UCSD-AML1 (cell line): ENCODE data around the gene ITGA8.

Experiments
- DNase-seq: peaks from one replicate; lab custom pipeline; 2025; ENCODE audit not compliant: unreplicated experiment; lab: John Stamatoyannopoulos, UW

ITGA8 gene

DNA sequence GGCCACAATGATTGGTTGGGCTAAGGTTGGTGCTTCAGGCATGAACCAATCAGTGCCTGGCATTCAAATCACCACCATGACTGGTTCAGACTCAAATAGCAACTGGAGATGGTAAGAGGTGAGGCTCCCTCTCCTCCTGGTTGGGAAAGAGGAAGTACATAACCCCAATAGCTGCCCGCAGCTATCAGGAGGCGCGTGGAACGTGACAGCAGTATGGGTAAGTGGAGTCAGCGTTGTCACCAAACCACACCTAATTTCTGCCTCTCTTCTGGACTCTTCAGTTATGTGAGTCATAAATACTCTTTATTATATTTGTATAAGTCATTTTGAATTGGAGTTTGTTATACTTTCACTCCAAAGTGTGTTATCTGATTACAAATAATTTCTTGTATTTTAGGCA, 17.9 kb upstream of the ITGA8 start:
- DNase-seq = no peak

DNA sequence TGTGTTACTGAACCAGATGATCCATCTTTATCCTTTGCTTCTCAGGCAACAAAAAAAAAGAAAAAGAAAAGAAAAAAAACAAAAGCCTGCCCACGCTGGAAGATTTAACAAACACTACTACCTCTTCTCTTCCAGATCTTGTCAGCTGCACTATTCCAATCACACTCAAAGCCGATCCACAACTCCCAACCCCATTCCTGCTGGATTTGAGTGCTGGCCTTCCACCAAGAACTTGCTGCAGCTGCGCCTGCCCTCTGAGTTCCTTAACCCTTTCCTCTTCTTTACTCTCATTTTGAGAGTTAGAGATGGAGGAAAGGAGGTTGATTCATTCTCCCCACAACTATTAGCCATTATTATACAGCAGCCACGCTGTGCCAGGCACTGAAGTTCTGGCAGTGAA, 16.0 kb upstream of the ITGA8 start:
- no peak for DNase-seq

DNA sequence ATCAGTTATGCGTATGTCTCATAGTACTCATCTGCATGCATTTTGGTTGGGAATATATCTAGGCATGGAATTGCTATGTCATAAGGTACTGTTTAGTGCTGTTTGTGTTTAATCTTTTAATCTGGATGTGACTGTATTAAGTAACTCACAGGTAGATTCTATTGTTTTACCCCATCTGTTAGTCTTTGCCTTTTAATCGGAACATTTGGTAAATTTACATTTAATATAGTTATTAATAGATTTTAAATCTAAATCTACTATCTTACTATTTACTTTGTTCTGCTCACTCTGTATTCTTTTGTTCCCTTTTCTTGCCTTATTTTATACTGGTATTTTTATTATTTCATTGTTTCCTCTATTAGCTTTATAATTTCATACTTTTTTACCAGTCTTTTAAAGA, 10.6 kb upstream of the ITGA8 start:
- DNase-seq = no peak

DNA sequence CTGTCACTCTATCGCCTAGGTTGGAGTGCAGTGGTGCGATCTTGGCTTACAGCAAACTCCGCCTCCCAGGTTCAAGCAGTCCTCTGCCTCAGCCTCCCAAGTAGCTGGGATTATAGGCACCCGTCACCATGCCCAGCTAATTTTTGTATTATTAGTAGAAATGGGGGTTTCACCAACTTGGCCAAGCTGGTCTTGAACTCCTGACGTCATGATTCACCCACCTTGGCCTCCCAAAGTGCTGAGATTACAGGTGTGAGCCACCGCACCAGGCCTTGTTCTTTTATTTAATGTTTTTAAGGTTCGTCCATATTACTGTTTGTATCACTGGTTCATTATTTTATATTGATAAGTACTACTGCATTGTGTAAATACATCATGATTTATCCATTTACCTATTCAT, 10.2 kb upstream of the ITGA8 start:
- DNase-seq = no peak

DNA sequence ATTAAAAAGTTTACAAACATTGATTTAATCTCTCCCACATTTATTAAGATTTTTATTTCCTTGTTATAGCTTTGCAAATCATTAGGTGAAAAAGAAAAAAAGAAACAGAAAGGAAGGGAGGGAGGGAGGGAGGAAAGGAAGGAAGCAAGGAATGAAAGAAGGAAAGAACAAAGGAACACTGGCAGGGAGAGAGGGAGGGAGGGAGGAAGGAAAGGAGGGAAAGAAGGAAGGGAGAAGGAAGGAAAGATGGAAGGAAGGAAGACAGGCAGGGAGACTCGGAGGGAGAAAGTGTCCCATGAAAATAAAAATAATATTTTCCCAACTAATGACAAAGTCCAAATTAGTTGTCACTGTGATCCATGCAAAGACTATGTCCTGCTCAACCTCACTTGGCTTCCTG, 6.3 kb upstream of the ITGA8 start:
- no peak for DNase-seq

DNA sequence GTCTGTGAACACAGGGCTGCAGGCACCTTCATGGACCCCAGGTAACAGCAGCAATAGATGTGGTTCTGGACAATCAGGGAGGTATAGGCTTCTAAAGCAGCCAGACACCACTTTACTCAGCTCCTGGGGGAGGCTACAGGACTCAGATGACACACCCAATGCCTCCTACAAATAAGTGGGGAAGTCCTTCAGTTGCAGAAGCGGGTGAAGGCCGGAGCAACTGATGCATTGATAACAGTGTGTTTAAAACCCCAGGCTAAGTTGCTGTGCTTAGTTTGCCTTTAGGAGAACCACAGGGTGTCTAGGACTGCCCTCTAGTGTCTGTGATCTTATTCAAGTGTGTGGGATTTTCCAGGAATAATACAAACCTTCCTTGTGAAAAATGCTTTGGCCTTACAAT, 5.9 kb upstream of the ITGA8 start:
- DNase-seq = peak; percentile 14

DNA sequence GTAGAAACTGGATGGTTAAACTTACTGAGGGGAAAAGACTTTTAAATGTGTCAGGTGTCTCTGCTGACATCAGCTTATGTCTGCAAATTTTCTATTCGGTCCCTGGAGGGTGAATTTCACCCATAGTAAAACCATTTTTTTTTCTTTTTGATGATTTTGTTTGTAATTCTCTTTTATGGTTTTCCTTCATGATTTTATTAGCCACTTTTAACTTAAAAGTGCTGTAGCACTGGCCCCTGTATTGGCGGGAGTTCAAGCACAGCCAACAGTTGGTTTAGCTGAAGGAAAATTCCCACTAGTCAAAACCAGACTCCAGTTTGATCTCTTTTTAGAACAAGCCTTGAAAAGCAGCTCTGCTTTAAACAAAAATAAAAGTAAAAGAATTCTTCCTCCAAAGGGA, 5.0 kb upstream of the ITGA8 start:
- no peak for DNase-seq

DNA sequence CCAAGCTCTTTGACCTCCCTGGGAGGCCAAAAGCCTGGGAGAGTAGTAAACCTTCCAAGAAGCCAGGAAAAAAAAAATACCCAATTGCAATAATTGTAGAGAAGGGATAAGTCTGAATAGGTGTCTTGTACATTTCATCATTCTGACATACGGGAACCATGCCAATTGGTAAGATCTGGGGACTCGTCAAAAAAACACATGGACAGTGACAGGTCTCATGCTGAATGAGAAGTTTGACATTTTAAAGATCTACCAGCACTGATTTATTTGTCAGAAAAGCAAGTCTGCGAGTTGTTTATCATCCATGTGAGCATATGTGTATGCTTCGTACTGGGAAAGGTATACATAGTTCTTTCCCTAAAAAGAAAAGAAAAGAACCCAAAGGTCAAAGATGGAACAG, 4.1 kb upstream of the ITGA8 start:
- DNase-seq = no peak

DNA sequence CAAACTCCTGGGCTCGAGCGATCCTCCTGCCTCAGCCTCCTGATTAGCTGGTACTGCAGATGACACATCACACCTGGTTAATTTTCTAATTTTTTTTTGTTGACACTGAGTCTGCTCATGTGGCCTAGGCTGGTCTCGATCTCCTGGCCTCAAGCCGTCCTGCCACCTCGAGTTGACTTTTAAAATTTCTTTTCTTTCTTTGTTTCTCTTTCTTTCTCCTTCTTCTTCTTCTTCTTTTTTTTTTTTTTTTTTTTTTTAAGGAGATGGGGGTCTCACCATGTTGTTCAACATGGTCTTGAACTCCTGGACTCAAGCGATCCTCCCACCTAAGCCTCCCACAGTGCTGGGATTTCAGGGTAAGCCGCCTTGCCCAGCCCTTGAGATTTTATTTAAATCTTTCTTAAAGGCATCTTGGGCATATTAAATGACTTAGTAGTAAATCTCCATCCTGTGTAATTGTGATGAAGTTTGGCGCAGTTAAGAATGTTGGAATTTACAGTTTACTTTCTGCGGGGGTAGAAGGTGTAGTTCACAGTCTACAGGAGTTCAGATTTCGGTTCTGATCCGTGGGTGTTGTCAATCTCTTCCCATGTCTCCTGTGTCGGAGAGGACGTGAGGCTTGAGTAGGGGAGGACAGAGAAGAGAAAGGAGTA, 1.0 kb upstream of the ITGA8 start:
- DNase-seq = no peak

DNA sequence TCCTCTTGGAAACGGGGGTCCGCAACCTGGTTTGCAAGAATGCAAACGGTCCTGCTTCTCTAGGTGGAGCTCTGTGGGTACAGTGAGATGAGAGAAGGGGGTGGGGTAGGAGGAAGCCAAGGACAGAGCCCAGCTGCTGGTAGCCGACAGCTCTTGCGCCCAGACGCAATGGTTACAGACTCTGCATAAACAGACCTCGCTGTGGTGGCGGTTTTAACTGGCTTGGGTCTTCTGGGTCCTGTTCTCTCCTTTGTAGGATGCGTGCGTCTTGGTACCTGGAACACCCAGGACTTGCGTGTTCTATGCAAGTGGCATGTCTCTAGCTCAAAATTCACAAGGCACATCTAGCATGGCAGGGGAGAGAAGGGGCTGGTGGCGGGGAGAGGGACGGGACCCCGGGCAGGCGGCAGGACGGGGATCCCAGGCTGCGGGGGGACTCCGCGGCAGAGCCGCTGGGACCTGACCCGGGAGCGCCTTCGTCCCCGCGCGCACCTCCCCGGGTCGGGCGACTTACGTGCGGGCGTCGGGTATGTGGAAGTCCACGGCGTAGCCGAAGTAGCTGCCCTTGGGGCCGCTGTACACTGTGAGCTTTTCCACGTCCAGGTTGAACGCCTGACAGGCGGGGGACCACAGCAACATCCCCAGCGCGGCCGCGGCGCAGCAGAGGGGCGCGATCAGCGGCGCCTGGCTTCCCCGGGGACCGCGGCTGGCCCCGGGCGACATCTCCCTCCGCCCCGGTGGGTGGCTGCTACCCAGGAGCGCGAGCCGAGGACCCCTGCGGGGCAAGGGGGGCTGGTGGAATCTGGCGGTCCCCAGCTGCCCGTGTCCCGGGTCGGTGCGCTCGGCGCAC, 448 bp downstream of the ITGA8 start:
- DNase-seq = no peak

DNA sequence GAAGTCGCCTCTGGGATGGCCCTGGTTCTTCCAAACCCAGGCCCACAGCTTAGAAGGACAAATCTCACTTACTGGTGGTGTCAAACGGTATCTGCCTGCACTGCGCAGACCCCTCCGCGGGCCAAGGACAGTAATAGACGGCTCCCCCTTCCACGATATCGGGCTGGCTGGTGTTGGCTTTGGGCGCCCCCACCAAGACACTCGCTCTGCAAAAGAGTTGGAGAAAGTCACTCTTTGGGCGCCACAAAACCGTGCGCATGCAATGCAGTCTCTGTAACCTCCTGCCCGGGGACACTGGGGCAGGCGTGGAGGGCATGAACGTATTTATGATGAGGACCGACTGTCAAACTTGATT, 1.1 kb downstream of the ITGA8 start:
- no peak for DNase-seq

DNA sequence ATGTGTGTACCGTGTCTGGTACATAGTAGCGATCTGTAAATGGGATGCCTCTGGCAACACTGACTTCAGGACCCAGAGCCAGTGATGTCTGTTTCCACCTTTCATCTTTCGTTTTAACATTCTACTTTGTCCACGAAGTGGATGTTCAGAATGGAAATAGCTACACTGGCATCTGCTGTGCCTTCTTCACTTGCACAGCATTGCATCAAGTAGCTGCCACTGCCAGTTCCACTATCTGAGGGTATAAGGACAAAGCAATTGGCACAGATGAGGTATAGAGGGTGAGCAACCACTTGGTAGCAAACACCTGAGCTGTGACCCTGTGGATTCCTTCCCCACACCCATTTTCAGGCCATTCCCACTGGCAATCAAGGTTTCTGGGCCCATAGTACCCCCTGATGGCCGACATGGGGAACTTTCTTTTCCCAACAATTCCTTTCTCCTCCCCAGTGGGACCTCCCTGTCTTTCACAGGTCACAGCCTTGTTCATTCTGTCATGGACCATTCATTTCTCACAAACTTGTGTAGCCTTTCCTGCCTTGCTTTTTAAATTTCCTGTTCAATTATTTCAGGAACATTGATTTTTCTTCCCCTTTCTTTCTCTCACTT, 4.0 kb downstream of the ITGA8 start:
- DNase-seq = peak; percentile 13

DNA sequence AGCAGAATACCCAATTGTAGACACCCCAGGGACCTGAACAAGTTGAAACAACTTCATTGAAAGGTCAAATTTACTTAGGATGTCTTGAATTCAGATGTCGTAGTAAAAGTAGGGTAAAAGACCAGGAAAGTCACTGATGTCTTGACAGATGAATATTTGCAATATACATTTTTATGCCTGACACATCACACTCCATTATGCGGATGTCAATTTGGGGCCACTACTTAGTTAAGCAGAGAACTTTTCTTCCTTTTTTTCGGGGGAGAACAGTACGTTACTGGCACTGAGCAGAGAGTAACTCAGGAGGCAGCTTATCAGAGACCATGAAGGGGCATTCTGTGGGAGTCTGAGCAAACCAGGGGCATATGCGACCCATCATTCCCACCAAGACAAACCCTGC, 4.9 kb downstream of the ITGA8 start:
- no peak for DNase-seq

DNA sequence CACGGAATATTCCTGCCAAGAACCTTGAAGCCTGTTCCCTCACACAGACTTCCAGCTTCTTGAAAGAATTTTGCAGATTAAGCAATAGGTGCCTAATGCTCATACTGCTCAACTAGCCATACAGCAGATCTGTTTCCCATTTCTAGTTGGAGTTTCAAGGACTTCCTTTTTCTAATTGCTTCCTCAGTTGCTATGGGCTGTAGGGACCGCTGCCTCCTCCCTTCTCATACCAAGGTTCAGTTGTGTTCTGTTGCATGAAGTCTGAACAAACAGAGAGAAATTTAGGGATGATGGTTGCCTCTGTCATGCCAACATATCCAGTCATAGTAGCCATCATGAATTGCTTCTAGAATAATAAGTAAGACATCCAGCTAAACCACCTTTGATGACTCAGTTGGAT, 6.8 kb downstream of the ITGA8 start:
- DNase-seq = no peak

DNA sequence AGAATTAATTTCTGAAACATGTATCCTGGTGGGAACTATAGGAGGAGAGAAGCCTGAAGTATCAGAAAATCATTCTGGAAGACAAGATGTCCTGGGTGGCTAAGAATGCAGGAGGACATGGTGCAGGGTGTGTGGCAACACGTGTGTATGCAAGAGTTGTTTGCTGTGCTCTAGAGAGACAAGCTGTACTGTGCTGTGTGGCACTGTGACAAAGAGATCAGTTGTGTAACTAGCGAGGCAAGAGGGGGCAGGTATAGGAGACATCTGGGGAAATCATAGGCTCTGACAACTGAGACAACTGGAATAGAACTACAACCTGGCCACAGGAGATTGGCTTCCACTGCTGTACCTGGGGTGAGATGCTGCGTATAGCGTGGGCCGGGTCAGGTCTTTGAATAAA, 9.3 kb downstream of the ITGA8 start:
- DNase-seq = no peak

DNA sequence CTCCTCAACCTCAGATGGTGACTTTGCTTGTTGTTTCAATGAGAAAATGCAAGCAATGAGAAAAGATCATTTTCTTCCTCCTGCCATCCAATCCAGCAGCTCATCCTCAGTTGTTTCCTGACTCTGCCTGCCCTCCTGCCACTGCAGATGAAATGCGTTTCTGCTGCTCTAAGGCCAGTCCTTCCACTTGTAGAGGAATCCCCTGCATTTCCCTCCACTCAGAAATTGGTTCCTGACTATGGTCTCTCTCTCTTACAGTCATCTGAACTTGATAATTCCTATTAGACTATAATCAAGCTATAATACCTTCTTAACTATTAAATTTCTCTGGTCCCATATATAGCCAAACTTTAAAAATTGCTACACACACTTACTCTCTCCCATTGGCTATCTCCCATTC, 14.4 kb downstream of the ITGA8 start:
- DNase-seq = no peak

DNA sequence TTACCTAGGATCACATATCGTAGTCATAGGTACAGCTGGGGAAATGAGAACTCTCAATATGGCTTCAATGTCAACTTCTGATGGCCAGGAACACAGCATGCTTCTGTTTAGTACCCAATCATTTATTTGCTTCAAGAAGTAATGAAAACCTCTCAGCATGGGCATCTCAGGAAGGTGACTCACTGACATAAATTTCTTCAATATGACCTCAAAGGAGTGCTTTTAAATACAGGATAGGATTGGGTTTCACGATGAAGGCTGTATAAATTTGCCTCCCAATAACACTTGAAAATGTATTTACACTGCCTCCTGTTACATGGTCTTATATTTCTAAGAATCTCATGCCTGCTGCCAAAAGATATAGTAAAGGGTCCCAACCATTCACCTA, 15.1 kb downstream of the ITGA8 start:
- no peak for DNase-seq

DNA sequence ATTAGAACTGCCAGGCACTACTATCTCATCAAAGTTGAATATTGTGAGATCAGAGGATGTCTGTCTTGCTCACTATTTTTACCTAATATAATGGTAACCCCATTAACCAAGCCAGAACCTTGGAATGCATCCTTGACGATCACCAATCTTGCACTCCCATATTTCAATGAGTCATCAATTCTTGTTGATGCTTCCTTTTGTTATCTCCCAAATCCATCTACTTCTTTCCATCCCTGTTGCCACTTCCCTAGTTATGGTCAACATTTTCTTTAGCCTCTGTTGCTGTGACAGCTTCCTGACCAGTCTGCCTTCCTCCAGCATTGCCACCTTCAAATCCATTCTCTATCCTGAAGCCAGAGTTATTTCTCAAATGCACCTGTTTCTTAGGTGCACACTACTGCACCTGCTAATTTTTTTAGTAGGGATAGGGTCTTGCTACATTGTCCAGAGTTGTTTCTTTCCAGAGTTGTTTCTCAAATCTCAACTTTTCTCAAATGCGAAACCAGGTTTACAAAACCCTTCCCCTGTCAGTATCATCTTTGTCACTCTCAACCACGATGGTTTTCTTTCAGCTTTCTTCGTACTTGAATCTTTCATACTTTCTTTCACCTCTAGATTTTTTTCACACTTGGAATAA, 15.7 kb downstream of the ITGA8 start:
- DNase-seq = no peak

DNA sequence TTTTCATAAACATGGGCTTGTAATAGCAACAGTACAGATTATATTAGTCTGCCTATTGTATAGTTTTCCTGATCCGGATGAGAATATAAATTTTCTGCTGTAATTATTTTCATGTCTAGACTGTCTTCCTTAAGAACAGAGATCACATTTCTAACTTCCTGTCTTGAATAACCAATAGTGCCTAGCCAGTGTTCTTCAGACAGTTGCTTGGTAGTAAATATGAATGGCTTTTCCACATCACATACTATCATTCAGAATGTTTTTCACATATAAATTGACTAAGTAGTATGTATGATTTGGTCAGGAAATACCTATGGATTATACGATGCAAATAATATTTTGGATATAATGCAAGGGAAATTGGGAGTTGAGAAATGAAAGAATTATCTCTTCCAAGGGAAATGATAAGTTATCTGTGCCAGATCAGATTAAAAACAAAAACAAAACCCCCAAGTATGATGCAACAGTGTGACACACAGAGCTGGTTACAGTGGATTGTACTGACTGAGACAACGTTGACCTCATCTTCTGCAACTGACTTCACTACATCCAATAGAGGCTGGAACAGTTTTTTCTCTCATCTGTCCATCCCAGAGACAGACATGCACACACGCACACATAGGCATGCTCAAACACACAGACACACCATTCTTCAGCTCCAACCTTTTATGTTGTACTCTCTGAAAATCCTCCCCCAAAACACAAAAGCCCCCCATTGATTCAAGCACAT, 16.4 kb downstream of the ITGA8 start:
- DNase-seq = no peak

DNA sequence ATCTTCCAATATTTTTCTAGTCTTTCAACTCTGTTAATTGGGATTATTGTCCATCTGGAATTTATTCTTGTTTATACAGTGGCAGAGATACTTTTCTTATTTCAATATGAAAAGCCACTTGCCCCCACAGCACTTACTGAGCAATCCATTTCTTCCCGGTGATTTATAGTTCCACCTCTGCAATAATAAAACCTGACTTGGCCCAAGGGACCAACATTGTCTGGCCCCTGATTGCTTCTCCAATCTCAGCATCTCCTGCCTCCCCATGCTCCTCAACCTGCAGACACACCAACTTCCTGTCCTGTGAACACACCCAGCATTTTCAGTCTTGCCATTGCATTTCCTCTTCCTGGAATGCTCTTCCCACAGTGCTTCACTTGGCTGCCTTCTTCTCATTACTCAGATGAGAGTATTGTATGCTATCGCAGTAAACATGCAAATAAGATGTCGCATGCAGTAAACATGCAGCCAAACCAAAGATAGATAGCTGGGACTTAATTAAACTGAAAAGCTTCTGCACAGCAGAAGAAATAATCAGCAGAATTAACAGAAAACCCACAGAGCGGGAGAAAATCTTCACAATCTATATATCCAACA, 19.5 kb downstream of the ITGA8 start:
- no peak for DNase-seq

DNA sequence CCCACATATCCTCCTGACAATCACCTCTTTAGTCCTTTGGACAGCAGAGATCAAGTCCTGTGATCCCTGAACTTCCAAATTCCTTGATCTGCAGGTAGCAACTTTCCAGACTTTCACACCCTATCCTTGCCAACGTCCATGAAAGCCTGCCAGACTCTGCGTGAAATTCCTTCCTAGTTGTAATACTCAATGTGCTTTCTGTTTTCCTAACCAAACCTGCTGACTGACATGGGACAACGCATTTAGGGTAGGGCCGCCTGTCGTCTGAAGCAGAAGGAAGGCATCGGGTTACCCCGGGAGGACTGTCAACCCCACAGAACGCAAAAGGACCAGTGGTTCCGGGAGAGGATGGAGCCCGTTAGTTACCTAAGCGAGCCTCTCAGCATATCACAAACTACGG, 23.9 kb downstream of the ITGA8 start:
- DNase-seq = no peak
